Measurements from ENCODE around the gene UROC1. TPM values are rescaled to one million over a fixed set of nuclear protein-coding genes. Genes with fewer than 3 reads are reported as not detected.

The UROC1 gene
- total and polyA plus RNA-seq, 2 of the 13 experiments (the other 11 are each of a cell fraction or from before 2014, with no cell fraction given), result 0.71 to 1.3 TPM

DNA sequence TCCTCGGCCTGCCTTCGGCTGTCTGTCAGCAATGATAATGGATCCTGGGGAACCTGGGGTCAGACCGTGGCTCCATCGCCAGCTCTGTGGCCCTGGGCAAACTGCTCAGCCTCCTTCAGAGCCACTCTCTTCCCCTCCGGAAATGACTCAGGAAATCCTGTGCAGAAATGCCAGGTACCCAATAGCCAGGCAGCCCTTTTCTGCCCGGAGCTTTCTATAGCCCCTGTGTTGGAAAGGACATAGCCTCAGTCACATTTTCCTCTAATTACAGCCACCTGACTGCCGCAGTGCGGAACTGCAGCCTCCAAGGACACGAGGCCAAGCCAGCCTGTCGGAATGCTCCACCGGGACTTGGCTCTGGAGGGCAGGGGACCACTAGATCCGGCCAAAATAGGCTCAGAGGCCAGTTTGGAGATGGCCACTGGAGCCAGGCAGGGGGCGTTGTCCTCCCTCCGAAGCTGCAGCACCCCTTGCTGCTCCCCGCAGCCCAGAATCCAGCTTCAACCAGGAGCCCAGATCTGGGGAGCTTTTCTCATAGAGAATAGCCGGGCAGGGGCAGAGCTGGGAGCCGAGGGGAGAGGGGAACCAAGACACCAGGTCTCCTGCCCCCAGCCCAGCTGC lies 30.3 kb downstream of the UROC1 start (continued):
- TF ChIP-seq AFF4 (CRISPR knock-in tag; IDR thresholded peaks at IDR 0.05) (no peak), MLXIP (CRISPR knock-in tag; IDR thresholded peaks at IDR 0.05; ENCODE audit: borderline replicate concordance) (no peak), ZNF30 (CRISPR knock-in tag; IDR thresholded peaks at IDR 0.05) (no peak), POLR2AphosphoS2 (IDR thresholded peaks at IDR 0.05; ENCODE audit: low read depth, low read length) (no peak), ZNF121 (CRISPR knock-in tag; IDR thresholded peaks at IDR 0.05) (no peak), ZNF317 (CRISPR knock-in tag; IDR thresholded peaks at IDR 0.05) (no peak), ZNF770 (CRISPR knock-in tag; IDR thresholded peaks at IDR 0.05) (no peak), ZSCAN30 (CRISPR knock-in tag; IDR thresholded peaks at IDR 0.05) (no peak), FOXA3 (CRISPR knock-in tag; IDR thresholded peaks at IDR 0.05) (no peak), PRPF4 (IDR thresholded peaks at IDR 0.05; ENCODE audit: low read depth, low read length, poor library complexity, severe bottlenecking) (no peak), ZBTB21 (CRISPR knock-in tag; IDR thresholded peaks at IDR 0.05) (no peak), LRRFIP1 (CRISPR knock-in tag; conservative IDR thresholded peaks at IDR 0.05) (no peak), TRAFD1 (CRISPR knock-in tag; IDR thresholded peaks at IDR 0.05; ENCODE audit: borderline replicate concordance) (no peak), CREB1 (IDR thresholded peaks at IDR 0.05) (no peak), CREB1 (CRISPR knock-in tag; IDR thresholded peaks at IDR 0.05) (no peak)
- TF ChIP-seq, protein P1, sequence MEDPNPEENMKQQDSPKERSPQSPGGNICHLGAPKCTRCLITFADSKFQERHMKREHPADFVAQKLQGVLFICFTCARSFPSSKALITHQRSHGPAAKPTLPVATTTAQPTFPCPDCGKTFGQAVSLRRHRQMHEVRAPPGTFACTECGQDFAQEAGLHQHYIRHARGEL (CRISPR knock-in tag; IDR thresholded peaks at IDR 0.05), result no peak
